Endodermal cell (in vitro differentiated cells): ENCODE data around the gene NATD1. TPM values are rescaled to one million over a fixed set of nuclear protein-coding genes. Genes with fewer than 3 reads are reported as not detected.

Source experiments
- DNase-seq: peaks from one replicate; pipeline ENCODE4 v3.0.0-alpha.2; 2017
- H3K27ac ChIP-seq: 2 replicates; pipeline ENCODE4 v1.5.1; 2013; ENCODE audit warnings: mild to moderate bottlenecking, low read depth, low read length, moderate library complexity
- H3K27me3 ChIP-seq: 2 replicates; pipeline ENCODE4 v1.6.1; 2013; ENCODE audit warnings: mild to moderate bottlenecking, low read length, moderate library complexity; ENCODE audit not compliant: insufficient read depth, control insufficient read depth, poor library complexity, severe bottlenecking
- H3K36me3 ChIP-seq: 2 replicates; pipeline ENCODE4 v1.7.0; 2013; ENCODE audit warnings: mild to moderate bottlenecking, low read length, moderate library complexity; ENCODE audit not compliant: control insufficient read depth, insufficient read depth
- H3K4me1 ChIP-seq: one replicate; pipeline ENCODE4 v1.7.0; 2013; ENCODE audit warnings: low read length; ENCODE audit not compliant: control insufficient read depth, insufficient read depth
- H3K4me3 ChIP-seq: 2 replicates; pipeline ENCODE4 v1.5.1; 2013; ENCODE audit warnings: mild to moderate bottlenecking, low read length, moderate library complexity
- H3K9ac ChIP-seq: 2 replicates; pipeline ENCODE4 v1.6.1; 2013; ENCODE audit warnings: mild to moderate bottlenecking, low read length, moderate library complexity; ENCODE audit not compliant: poor library complexity, severe bottlenecking; ENCODE audit errors: extremely low read depth
- H3K9me3 ChIP-seq: 2 replicates; pipeline ENCODE4 v1.6.1; 2013; ENCODE audit warnings: mild to moderate bottlenecking, low read length, moderate library complexity; ENCODE audit not compliant: control insufficient read depth
- H3K27ac Mint-ChIP-seq: 2 replicates; pipeline ENCODE4 v1.8.0; 2020; ENCODE audit warnings: mixed read lengths
- H3K27me3 Mint-ChIP-seq: 2 replicates; pipeline ENCODE4 v1.8.0; 2021; ENCODE audit warnings: mild to moderate bottlenecking, mixed read lengths; ENCODE audit not compliant: insufficient read depth
- H3K36me3 Mint-ChIP-seq: 2 replicates; pipeline ENCODE4 v1.8.0; 2020; ENCODE audit warnings: low read depth, mixed read lengths
- H3K4me1 Mint-ChIP-seq: 2 replicates; pipeline ENCODE4 v1.8.0; 2020; ENCODE audit warnings: mixed read lengths
- H3K4me3 Mint-ChIP-seq: 2 replicates; pipeline ENCODE4 v1.8.0; 2020; ENCODE audit warnings: mild to moderate bottlenecking, moderate library complexity, mixed read lengths
- H3K9me3 Mint-ChIP-seq: 2 replicates; pipeline ENCODE4 v1.8.0; 2020; ENCODE audit warnings: mild to moderate bottlenecking, mixed read lengths
- CTCF ChIP-seq: fragments of 200-600 bp; sonication (generic); conservative IDR thresholded peaks from 2 replicates; pipeline ENCODE4 v1.5.0; 2021; ENCODE audit warnings: antibody characterized with exemption, mild to moderate bottlenecking
- WGBS, 2 experiments: methylation state at CpG; one replicate each; pipeline versions ENCODE4 v1.1.5 to v1.1.7; 2013; ENCODE audit warnings: missing lambda C conversion rate in 2 of 2, mixed read lengths in 1 of 2; ENCODE audit not compliant: insufficient coverage in 1 of 2, insufficient read length in 1 of 2; 5-methylcytosine and 5-hydroxymethylcytosine counted together
- total RNA-seq, 2 donors: library from RNA; stranded (reverse); fragmentation: NEBNext Ultra II Directional in 1 of 2; extraction: Animal tissue kit (Norgen Biotek cat#: 25700) in 1 of 2; gene quantifications; 2 replicates in 1 of 2; 3 replicates in 1 of 2; pipeline ENCODE4 v1.2.1, GENCODE V29; 2021

NATD1 gene
- total RNA-seq, 2 donors from 2014 or later: 12.2 to 17.2 TPM

GRCh38 chr17:21291357-21291756 lies 38.1 kb upstream of the NATD1 start:
- Mint-ChIP-seq H3K27me3 (no peaks in the 10 kb centered on the region), H3K36me3 (peaks cover 6% of the 10 kb centered on the region), H3K9me3 (peaks cover 52% of the 10 kb centered on the region), H3K4me1 (peaks cover 4% of the 10 kb centered on the region), H3K27ac (no peak overlapping the region), H3K4me3 (no peak overlapping the region)
- Histone ChIP-seq H3K9me3 (no peaks in the 10 kb centered on the region), H3K4me3 (no peak overlapping the region), H3K27me3 (no peaks in the 10 kb centered on the region), H3K27ac (no peak overlapping the region), H3K36me3 (no peaks in the 10 kb centered on the region), H3K9ac (no peak overlapping the region), H3K4me1 (peaks cover 8% of the 10 kb centered on the region)
- no peak for TF ChIP-seq CTCF
- WGBS, 2 experiments: 72 to 78% methylated on average over 10 of the region's 10 CpGs
- no peak for DNase-seq

- Mint-ChIP-seq H3K27ac (no peak overlapping the region), H3K36me3 (peaks cover 6% of the 10 kb centered on the region), H3K4me3 (no peak overlapping the region), H3K4me1 (peaks cover 13% of the 10 kb centered on the region), H3K27me3 (no peaks in the 10 kb centered on the region), H3K9me3 (peaks cover 40% of the 10 kb centered on the region)
- Histone ChIP-seq H3K4me3 (no peak overlapping the region), H3K27ac (no peak overlapping the region), H3K36me3 (no peaks in the 10 kb centered on the region), H3K27me3 (no peaks in the 10 kb centered on the region), H3K9me3 (no peaks in the 10 kb centered on the region), H3K4me1 (peaks cover 13% of the 10 kb centered on the region), H3K9ac (no peak overlapping the region)
- no peak for TF ChIP-seq CTCF
- WGBS, 2 experiments: 90% methylated on average over 7 to 18 of the region's 18 CpGs
- DNase-seq: no peak
Observed at GRCh38 chr17:21289902-21290571, 36.8 kb upstream of the NATD1 start.

- Histone ChIP-seq H3K36me3 (no peaks in the 10 kb centered on the region), H3K9me3 (no peaks in the 10 kb centered on the region), H3K27me3 (no peaks in the 10 kb centered on the region), H3K4me3 (no peak overlapping the region), H3K4me1 (peaks cover 13% of the 10 kb centered on the region), H3K9ac (no peak overlapping the region), H3K27ac (no peak overlapping the region)
- Mint-ChIP-seq H3K27ac (no peak overlapping the region), H3K9me3 (peaks cover 33% of the 10 kb centered on the region), H3K27me3 (no peaks in the 10 kb centered on the region), H3K4me3 (no peak overlapping the region), H3K4me1 (peaks cover 13% of the 10 kb centered on the region), H3K36me3 (peaks cover 6% of the 10 kb centered on the region)
- WGBS, 2 experiments: 86 to 94% methylated on average over 2 to 11 of the region's 11 CpGs
- no peak for DNase-seq
- no peak for TF ChIP-seq CTCF
Observed at GRCh38 chr17:21289175-21289901, 36.1 kb upstream of the NATD1 start.
